Coronary artery (tissue), 2 donors: ENCODE data around the gene VANGL1.

Source experiments
- DNase-seq: peaks from one replicate; pipeline ENCODE4 v3.0.0-alpha.2; 2017; ENCODE audit warnings: low spot score
- H3K27ac ChIP-seq, 2 donors: fragments of 200-600 bp; sonication (generic); one replicate each; pipeline ENCODE4 v1.5.1; 2016 to 2019
- H3K4me3 ChIP-seq: fragments of 200-600 bp; sonication (generic); 2 replicates; pipeline ENCODE4 v1.5.1; 2016; ENCODE audit warnings: mild to moderate bottlenecking, moderate library complexity
- TF ChIP-seq, protein P1 (sequence below): fragments of 200-600 bp; sonication (generic); IDR thresholded peaks from one replicate; pipeline ENCODE4 v1.5.1; 2019; ENCODE audit warnings: antibody characterized with exemption

The VANGL1 gene

DNA sequence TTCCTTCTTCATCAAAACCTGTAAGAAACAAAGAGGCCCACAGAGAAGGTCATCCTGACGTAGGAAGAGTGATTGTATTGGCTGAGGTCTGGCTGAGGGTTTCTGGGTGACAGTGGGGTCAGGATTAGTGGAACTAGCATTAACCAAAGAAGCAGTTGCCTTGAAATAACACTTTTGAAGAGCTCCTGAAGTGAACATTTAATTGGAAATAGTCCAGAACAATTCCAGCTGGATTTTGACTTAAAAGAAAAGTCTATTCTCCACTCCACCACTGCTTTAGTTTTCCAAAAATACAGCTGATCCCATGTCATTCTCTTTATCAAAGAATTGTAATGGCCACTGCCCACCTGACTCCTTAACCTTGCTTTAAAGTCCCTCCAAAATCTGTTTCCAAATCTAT lies 99.0 kb downstream of the VANGL1 start:
- Histone ChIP-seq H3K27ac (no peak overlapping the region), H3K4me3 (no peak overlapping the region)
- no peak for DNase-seq
- TF ChIP-seq, protein P1, sequence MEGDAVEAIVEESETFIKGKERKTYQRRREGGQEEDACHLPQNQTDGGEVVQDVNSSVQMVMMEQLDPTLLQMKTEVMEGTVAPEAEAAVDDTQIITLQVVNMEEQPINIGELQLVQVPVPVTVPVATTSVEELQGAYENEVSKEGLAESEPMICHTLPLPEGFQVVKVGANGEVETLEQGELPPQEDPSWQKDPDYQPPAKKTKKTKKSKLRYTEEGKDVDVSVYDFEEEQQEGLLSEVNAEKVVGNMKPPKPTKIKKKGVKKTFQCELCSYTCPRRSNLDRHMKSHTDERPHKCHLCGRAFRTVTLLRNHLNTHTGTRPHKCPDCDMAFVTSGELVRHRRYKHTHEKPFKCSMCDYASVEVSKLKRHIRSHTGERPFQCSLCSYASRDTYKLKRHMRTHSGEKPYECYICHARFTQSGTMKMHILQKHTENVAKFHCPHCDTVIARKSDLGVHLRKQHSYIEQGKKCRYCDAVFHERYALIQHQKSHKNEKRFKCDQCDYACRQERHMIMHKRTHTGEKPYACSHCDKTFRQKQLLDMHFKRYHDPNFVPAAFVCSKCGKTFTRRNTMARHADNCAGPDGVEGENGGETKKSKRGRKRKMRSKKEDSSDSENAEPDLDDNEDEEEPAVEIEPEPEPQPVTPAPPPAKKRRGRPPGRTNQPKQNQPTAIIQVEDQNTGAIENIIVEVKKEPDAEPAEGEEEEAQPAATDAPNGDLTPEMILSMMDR = no peak

DNA sequence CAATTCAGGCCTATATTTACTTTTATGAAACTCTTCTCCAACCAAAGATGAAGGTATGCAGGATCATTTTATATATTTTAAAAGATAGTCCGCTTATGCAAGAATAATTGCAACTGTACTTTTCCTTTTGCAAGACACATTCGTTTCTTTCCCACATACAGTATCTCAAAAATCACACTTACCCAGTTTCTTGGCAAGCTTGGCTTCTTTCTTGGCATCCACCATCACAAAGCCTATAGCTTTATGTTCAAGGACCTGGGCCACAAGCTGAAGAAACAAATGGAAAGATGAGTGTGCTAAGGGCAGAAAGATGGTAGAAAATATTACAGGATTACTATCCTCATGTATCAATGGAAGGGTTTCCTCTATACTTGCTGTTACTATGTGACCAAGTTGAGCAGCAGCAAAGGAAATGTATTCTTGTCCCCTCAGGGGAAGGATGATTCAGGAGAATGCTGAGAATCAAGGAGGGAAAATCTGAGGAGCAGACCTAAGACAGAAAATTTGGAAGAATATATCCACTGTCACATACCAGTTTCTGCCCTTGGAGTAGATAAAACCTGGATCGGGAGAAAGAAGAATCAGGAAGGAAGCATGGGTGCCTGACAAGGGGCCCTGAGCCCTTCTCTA lies 103.0 kb downstream of the VANGL1 start:
- TF ChIP-seq, protein P1 = no peak
- Histone ChIP-seq H3K4me3 (no peak overlapping the region), H3K27ac (no peak overlapping the region)
- DNase-seq = no peak

DNA sequence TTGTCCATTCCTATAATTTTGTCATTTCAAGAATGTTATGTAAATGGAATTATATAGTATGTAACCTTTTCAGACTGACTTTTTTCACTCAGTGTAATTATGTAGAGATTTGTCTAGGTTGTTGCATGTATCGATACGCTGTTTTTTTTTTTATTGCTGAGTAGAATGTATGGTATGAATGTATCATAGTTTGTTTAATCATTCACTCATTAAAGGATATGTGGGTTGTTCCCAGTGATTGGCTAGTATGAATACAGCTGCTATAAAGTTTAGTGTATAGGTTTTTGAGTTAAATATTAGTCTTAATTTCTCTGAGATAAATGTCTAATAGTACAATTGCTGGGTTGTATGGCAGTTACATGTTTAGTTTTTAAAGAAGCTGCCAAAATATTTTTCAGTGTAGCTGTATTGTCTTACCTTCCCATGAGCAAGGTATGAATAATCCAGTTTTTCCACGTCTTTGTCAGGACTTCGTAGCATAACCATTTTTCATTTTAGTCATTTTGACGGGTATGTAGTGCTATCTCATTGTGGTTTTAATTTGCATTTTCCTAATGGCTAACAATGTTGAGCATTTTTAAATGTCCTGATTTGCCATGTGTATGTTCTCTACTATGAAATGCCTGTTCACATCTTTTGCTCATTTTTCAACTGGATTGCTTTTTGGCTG lies 104.4 kb downstream of the VANGL1 start:
- H3K27ac ChIP-seq = no peak overlapping the region
- no peak overlapping the region for H3K4me3 ChIP-seq
- DNase-seq = no peak
- TF ChIP-seq, protein P1 = no peak
